Erythroblast (primary cell): ENCODE measurements around the gene DMAC1.

Source experiments
- GATA1 ChIP-seq: IDR thresholded peaks from 2 replicates; pipeline ENCODE4 v1.6.1; 2011; ENCODE audit warnings: low read depth, mild to moderate bottlenecking, control low read depth, low read length, moderate library complexity
- POLR2A ChIP-seq: IDR thresholded peaks from 2 replicates; pipeline ENCODE4 v1.6.1; 2011; ENCODE audit warnings: mild to moderate bottlenecking, low read length

- TF ChIP-seq POLR2A (no peak), GATA1 (no peak)
Measured at GRCh38 chr9:7827056-7827455, 27.5 kb upstream of the DMAC1 start.
